ENCODE data around the gene KIAA1958.

GRCh38 chr9:112699230-112699629 lies 212.6 kb downstream of the KIAA1958 start:
- TF ChIP-seq CTCF (IDR thresholded peaks at IDR 0.05) (no peak), POLR2A (IDR thresholded peaks at IDR 0.05) (no peak)
